H9 (cell line): ENCODE data around the gene POLD1. TPM values are rescaled to one million over a fixed set of nuclear protein-coding genes. Genes with fewer than 3 reads are reported as not detected.

Source experiments
- DNase-seq: peaks from one replicate; pipeline ENCODE4 v3.0.0-alpha.2; 2017
- H2AFZ ChIP-seq: one replicate; pipeline ENCODE4 v1.6.1; 2013; ENCODE audit warnings: mild to moderate bottlenecking, low read length, control low read depth, moderate library complexity
- H2AK5ac ChIP-seq: 2 replicates; pipeline ENCODE4 v1.6.1; 2013; ENCODE audit warnings: low read length, control low read depth, mixed read lengths; ENCODE audit not compliant: insufficient read length
- H2BK120ac ChIP-seq: one replicate; pipeline ENCODE4 v1.6.1; 2013; ENCODE audit warnings: low read depth, mild to moderate bottlenecking, low read length, control low read depth, inconsistent platforms; ENCODE audit not compliant: poor library complexity, severe bottlenecking
- H2BK12ac ChIP-seq: 2 replicates; pipeline ENCODE4 v1.6.1; 2013; ENCODE audit warnings: low read length, control low read depth, mixed read lengths, low read depth; ENCODE audit not compliant: insufficient read length
- H2BK15ac ChIP-seq: 2 replicates; pipeline ENCODE4 v1.6.1; 2013; ENCODE audit warnings: low read depth, low read length, control low read depth
- H2BK20ac ChIP-seq: one replicate; pipeline ENCODE4 v1.6.1; 2013; ENCODE audit warnings: low read depth, mild to moderate bottlenecking, low read length, control low read depth, inconsistent platforms; ENCODE audit not compliant: poor library complexity, severe bottlenecking
- H2BK5ac ChIP-seq: 2 replicates; pipeline ENCODE4 v1.6.1; 2013; ENCODE audit warnings: low read length, control low read depth, mixed read lengths; ENCODE audit not compliant: insufficient read length
- H3K14ac ChIP-seq: 2 replicates; pipeline ENCODE4 v1.6.1; 2013; ENCODE audit warnings: low read length, control low read depth; ENCODE audit not compliant: insufficient read depth
- H3K18ac ChIP-seq: 2 replicates; pipeline ENCODE4 v1.6.1; 2013; ENCODE audit warnings: low read depth, mild to moderate bottlenecking, mixed read lengths, low read length, control low read depth; ENCODE audit not compliant: insufficient read length
- H3K23ac ChIP-seq: 2 replicates; pipeline ENCODE4 v1.6.1; 2013; ENCODE audit warnings: low read length, control low read depth, mixed read lengths, low read depth; ENCODE audit not compliant: insufficient read length
- H3K23me2 ChIP-seq: 2 replicates; pipeline ENCODE4 v1.6.1; 2013; ENCODE audit warnings: low read depth, mild to moderate bottlenecking, mixed read lengths, low read length, control low read depth; ENCODE audit not compliant: insufficient read length, poor library complexity, severe bottlenecking
- H3K27ac ChIP-seq: 2 replicates; pipeline ENCODE4 v1.5.1; 2013; ENCODE audit warnings: low read length, control low read depth, mixed read lengths, low read depth; ENCODE audit not compliant: insufficient read length
- H3K27me3 ChIP-seq: 2 replicates; pipeline ENCODE4 v1.6.1; 2013; ENCODE audit warnings: low read length, control low read depth, inconsistent platforms; ENCODE audit not compliant: insufficient read depth
- H3K4ac ChIP-seq: 2 replicates; pipeline ENCODE4 v1.6.1; 2013; ENCODE audit warnings: low read depth, mild to moderate bottlenecking, control low read depth, inconsistent platforms, low read length, moderate library complexity
- H3K4me1 ChIP-seq: 2 replicates; pipeline ENCODE4 v1.6.1; 2013; ENCODE audit warnings: low read length, control low read depth, inconsistent platforms; ENCODE audit not compliant: insufficient read depth
- H3K4me2 ChIP-seq: 2 replicates; pipeline ENCODE4 v1.6.1; 2013; ENCODE audit warnings: low read length, control low read depth, mixed read lengths; ENCODE audit not compliant: insufficient read length, insufficient read depth
- H3K56ac ChIP-seq: 2 replicates; pipeline ENCODE4 v1.6.1; 2013; ENCODE audit warnings: low read depth, mild to moderate bottlenecking, mixed read lengths, low read length, control low read depth; ENCODE audit not compliant: insufficient read length
- H3K79me1 ChIP-seq: 2 replicates; pipeline ENCODE4 v1.6.1; 2013; ENCODE audit warnings: low read depth, mild to moderate bottlenecking, moderate library complexity, low read length, control low read depth, inconsistent platforms; ENCODE audit not compliant: insufficient read depth, poor library complexity, severe bottlenecking
- H3K79me2 ChIP-seq: 2 replicates; pipeline ENCODE4 v1.6.1; 2013; ENCODE audit warnings: low read length, control low read depth, inconsistent platforms; ENCODE audit not compliant: insufficient read depth
- H3K9ac ChIP-seq: 2 replicates; pipeline ENCODE4 v1.6.1; 2013; ENCODE audit warnings: low read length, control low read depth, mixed read lengths; ENCODE audit not compliant: insufficient read length; ENCODE audit errors: extremely low read depth
- H3K9me3 ChIP-seq: one replicate; pipeline ENCODE4 v1.6.1; 2013; ENCODE audit warnings: low read depth, low read length, inconsistent platforms; ENCODE audit not compliant: control insufficient read depth
- H3T11ph ChIP-seq: one replicate; pipeline ENCODE4 v1.6.1; 2013; ENCODE audit warnings: mild to moderate bottlenecking, low read length, control low read depth, inconsistent platforms
- H4K20me1 ChIP-seq: one replicate; pipeline ENCODE4 v1.6.1; 2013; ENCODE audit not compliant: control insufficient read depth, insufficient read length, insufficient read depth
- H4K5ac ChIP-seq: 2 replicates; pipeline ENCODE4 v1.6.1; 2013; ENCODE audit warnings: low read depth, mild to moderate bottlenecking, mixed read lengths, low read length, control low read depth; ENCODE audit not compliant: insufficient read length
- H4K8ac ChIP-seq: replicated peaks from 2 replicates; pipeline ENCODE4 v1.6.1; 2013; ENCODE audit warnings: low read length, control low read depth, mixed read lengths, low read depth; ENCODE audit not compliant: insufficient read length
- H4K91ac ChIP-seq: 2 replicates; pipeline ENCODE4 v1.6.1; 2013; ENCODE audit warnings: low read depth, mild to moderate bottlenecking, moderate library complexity, mixed read lengths, low read length, control low read depth; ENCODE audit not compliant: insufficient read length
- H3K27ac Mint-ChIP-seq, 3 experiments: 2 replicates in 2 of 3; 3 replicates in 1 of 3; pipeline ENCODE4 v1.8.0; 2020 to 2021; ENCODE audit warnings: mixed read lengths in 3 of 3, mild to moderate bottlenecking in 1 of 3, moderate library complexity in 1 of 3
- H3K27me3 Mint-ChIP-seq: 2 replicates; pipeline ENCODE4 v1.8.0; 2021; ENCODE audit warnings: low read depth, mild to moderate bottlenecking, moderate library complexity, mixed read lengths
- H3K36me3 Mint-ChIP-seq, 3 experiments: 2 replicates in 2 of 3; 3 replicates in 1 of 3; pipeline ENCODE4 v1.8.0; 2020 to 2021; ENCODE audit warnings: low read depth in 3 of 3, mixed read lengths in 3 of 3; ENCODE audit not compliant: insufficient read depth in 1 of 3
- H3K4me1 Mint-ChIP-seq, 2 experiments: 2 replicates each; pipeline ENCODE4 v1.8.0; 2020; ENCODE audit warnings: mixed read lengths in 2 of 2
- H3K4me3 Mint-ChIP-seq, 2 experiments: 2 replicates in 1 of 2; 3 replicates in 1 of 2; pipeline ENCODE4 v1.8.0; 2020 to 2021; ENCODE audit warnings: mild to moderate bottlenecking in 2 of 2, mixed read lengths in 2 of 2, moderate library complexity in 1 of 2
- H3K9me3 Mint-ChIP-seq, 2 experiments: 2 replicates in 1 of 2; 3 replicates in 1 of 2; pipeline ENCODE4 v1.8.0; 2020; ENCODE audit warnings: mild to moderate bottlenecking in 2 of 2, mixed read lengths in 2 of 2, moderate library complexity in 1 of 2
- WGBS: extraction: QIAGEN DNeasy Blood & Tissue Kit; methylation state at CpG from one replicate; pipeline ENCODE4 v1.1.7; 2013; ENCODE audit warnings: missing lambda C conversion rate, low lambda C conversion rate, mixed read lengths; ENCODE audit not compliant: insufficient read length; ENCODE audit errors: extremely low coverage; 5-methylcytosine and 5-hydroxymethylcytosine counted together
- total RNA-seq: library from RNA; stranded (reverse); gene quantifications from 2 replicates; pipeline ENCODE4 v1.2.1, GENCODE V29; 2021
- TF ChIP-seq, protein P1 (sequence below): fragments of 200-600 bp; sonication (generic); conservative IDR thresholded peaks from 3 replicates; pipeline ENCODE4 v1.8.0; 2021; ENCODE audit warnings: antibody characterized with exemption, mild to moderate bottlenecking

The POLD1 gene
- total RNA-seq, 1 experiment from 2014 or later: 165 TPM

- H3K79me1 ChIP-seq: no peaks in the 10 kb centered on the region
- Mint-ChIP-seq H3K4me1 (peaks cover 7 to 14% of the 10 kb centered on the region in 2 experiments), H3K4me3 (no peak overlapping the region), H3K27ac (peak overlapping the region in 1 of 3 experiments; percentile 34; a peak in 1 of 7 replicates), H3K36me3 (peaks cover 0 to 8% (median 6%) of the 10 kb centered on the region in 3 experiments; a peak in 3 of 7 replicates), H3K9me3 (no peaks in the 10 kb centered on the region; a peak in 2 of 5 replicates), H3K27me3 (peaks cover 7% of the 10 kb centered on the region)
- H3K9me3 ChIP-seq: no peaks in the 10 kb centered on the region
- H3K27ac ChIP-seq: no peak overlapping the region
- H3K4me2 ChIP-seq: no peak overlapping the region
- no peak overlapping the region for H4K91ac ChIP-seq
- H4K20me1 ChIP-seq: no peaks in the 10 kb centered on the region
- no peak overlapping the region for H3T11ph ChIP-seq
- no peak overlapping the region for H4K5ac ChIP-seq
- no peaks in the 10 kb centered on the region for H3K79me2 ChIP-seq
- H2BK12ac ChIP-seq: no peak overlapping the region
- no peak overlapping the region for H3K56ac ChIP-seq
- no peak overlapping the region for H2BK15ac ChIP-seq
- peaks cover 2% of the 10 kb centered on the region; the same call in 1 of the 2 replicates for H3K4me1 ChIP-seq
- no peak for DNase-seq
- TF ChIP-seq, protein P1, sequence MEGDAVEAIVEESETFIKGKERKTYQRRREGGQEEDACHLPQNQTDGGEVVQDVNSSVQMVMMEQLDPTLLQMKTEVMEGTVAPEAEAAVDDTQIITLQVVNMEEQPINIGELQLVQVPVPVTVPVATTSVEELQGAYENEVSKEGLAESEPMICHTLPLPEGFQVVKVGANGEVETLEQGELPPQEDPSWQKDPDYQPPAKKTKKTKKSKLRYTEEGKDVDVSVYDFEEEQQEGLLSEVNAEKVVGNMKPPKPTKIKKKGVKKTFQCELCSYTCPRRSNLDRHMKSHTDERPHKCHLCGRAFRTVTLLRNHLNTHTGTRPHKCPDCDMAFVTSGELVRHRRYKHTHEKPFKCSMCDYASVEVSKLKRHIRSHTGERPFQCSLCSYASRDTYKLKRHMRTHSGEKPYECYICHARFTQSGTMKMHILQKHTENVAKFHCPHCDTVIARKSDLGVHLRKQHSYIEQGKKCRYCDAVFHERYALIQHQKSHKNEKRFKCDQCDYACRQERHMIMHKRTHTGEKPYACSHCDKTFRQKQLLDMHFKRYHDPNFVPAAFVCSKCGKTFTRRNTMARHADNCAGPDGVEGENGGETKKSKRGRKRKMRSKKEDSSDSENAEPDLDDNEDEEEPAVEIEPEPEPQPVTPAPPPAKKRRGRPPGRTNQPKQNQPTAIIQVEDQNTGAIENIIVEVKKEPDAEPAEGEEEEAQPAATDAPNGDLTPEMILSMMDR: no peak
- no peak overlapping the region for H2BK5ac ChIP-seq
- H3K23me2 ChIP-seq: no peaks in the 10 kb centered on the region
- H3K27me3 ChIP-seq: no peaks in the 10 kb centered on the region
- no peak overlapping the region for H3K9ac ChIP-seq
- H3K23ac ChIP-seq: no peak overlapping the region
- WGBS: no CpG with 5 or more reads among the region's 13 CpGs
- no peak overlapping the region for H2AK5ac ChIP-seq
- H4K8ac ChIP-seq: no peak overlapping the region
- H3K4ac ChIP-seq: no peak overlapping the region
- no peak overlapping the region for H3K14ac ChIP-seq
- no peak overlapping the region for H2BK120ac ChIP-seq
- no peak overlapping the region for H2BK20ac ChIP-seq
- no peak overlapping the region for H2AFZ ChIP-seq
- no peak overlapping the region for H3K18ac ChIP-seq
Observed at GRCh38 chr19:50356691-50357177, 27.4 kb upstream of the POLD1 start.
